Measurements from ENCODE around the gene NUP93.
"Not testable (repeated sequence)": the region's sequence is repeated elsewhere in the genome, so short reads cannot be mapped to it uniquely, and the experiment has no call there.

Gene NUP93

DNA sequence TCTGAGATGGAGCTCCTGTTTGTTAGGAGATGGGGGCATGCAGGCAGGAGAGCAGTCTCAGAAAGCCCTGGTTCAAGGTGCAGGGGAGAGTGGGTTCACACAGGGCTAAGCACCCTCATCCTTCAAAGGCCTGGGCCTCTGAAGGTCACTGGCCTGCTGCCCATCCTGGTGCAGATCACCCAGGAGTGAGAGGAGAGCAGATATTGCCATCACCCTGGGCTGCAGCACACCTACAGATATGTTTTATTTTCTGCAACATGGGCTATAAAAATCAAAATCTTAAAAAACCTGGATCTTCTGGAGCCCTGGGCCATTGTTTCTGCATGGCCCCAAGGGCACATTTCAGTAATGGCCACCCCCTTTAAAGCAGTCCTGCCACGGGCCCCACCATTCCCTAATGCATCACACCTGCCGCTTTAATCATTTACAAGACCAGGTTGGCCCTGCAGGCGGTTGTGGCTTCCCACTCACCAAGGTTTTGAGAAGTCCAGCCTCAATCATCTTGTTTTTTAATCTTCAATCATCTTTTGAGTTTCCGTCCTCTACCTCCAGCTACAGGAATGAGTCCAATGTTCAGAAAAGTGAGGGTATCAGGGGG lies 20.4 kb upstream of the NUP93 start:
- no peak for DNase-seq

DNA sequence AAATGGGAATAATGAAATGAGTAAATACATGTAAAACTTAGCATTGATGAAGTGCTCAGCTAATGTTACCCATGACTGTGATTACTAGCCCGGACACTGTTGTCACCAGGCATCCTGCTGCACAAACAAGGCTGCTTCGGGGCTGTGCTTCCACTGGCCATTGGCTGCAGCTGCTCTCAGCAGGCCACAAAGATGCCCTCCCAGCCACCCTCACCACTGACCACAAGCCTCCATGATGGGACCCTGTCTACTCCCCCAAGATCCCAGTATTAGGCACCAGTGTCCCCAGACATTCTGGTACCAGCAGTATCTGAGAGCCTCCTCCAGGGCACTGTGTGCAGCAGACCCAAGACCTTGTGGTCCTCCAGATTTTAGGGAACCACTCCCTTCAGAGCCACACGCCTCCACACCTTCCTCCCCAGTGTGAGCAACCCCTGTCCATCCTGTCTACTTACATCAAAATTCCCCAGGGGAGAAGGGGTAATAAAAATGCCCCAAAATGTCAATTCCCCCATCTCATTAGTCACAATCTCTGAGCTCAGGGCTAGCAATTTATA lies 19.7 kb upstream of the NUP93 start:
- no peak for DNase-seq

DNA sequence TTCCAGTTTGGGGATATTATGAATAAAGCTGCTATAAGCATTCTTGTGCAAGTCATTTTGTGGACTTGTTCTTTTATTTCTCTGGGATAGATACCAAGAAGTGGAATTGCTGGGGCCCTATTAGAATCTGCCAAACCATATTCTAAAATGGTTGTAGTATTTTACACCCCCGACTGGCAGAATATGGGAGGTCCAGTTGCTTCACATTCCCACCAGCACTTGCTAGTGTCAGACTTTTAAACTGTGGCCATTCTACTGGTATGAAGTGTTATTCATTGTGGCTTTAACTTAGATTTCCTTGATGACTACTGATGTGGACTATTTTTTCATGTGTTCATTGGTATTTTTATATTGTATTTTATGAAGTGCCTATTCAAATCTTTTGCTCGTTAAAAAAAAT lies 18.1 kb upstream of the NUP93 start:
- DNase-seq: no peak

DNA sequence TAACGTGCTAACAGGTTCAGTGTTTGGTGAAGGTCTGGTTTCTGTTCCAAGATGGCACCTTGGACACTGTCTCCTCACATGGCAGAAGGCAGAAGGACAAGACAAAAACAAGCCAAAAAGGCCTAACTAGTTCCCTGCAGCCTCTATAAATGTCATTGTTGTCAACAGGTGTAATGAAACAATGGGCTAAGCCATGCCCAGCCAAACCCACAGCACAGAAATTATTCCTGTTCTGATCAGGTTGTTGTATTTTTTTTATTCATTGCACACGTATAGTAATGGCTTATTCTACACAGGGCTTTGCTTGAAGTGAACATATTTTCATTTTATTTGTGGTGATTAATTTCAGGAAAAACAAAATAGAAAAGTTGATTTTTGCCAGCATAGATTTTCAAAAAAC lies 16.1 kb upstream of the NUP93 start:
- no peak for DNase-seq

DNA sequence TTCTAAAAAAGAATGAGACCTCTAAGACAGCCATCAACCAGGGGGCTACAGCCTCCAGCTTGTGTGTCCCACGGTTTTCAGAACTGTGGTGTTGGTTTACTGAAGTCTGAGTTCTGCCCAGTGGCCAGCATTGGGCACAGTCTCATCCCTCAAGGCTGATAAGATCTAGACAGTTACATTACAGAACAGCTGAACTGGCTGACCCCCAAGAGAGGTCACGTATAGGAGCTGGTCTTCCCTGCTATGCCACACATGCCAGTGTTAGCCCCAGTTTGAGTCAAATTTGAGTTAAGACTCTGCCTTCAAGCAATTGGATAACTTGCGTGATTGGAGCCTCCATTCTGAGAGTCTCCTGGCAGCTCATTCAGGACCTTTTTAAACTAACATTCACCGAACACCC lies 14.8 kb upstream of the NUP93 start:
- DNase-seq: no peak

DNA sequence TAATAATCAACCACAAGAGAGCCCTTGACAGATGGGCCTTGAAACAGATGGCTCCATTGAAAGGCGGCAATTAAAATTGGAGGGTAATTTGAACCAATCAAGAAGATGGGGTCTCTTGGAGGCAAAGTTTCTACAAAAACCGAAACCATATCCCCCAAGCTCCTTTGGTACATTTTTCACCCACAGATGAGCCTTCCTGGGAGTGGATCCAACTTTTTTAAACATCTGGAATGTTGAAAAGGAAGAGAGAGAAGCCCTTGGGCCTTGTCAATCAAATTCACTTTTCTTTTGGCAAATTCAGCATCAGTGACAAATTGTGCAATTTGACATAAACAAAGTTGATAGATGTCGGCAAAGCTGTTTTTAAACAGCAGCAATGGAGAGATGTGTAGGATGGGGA lies 13.2 kb upstream of the NUP93 start:
- DNase-seq: no peak

DNA sequence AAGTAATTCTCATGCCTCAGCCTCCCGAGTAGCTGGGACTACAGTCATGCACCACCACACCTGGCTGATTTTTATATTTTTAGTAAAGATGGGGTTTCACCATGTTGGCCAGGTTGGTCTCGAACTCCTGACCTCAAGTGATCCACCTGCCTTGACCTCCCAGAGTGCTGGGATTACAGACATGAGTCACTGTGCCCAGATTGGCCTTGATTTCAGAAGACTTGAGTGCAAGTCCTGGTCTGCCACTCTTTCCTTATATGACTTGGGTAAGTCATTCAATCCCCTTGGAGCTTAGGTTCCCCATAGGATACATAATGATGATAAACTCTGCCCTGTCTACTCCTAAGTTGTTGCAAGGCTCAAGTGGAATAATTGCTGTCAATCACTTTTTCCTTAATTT lies 12.4 kb upstream of the NUP93 start:
- DNase-seq: not testable (repeated sequence)

DNA sequence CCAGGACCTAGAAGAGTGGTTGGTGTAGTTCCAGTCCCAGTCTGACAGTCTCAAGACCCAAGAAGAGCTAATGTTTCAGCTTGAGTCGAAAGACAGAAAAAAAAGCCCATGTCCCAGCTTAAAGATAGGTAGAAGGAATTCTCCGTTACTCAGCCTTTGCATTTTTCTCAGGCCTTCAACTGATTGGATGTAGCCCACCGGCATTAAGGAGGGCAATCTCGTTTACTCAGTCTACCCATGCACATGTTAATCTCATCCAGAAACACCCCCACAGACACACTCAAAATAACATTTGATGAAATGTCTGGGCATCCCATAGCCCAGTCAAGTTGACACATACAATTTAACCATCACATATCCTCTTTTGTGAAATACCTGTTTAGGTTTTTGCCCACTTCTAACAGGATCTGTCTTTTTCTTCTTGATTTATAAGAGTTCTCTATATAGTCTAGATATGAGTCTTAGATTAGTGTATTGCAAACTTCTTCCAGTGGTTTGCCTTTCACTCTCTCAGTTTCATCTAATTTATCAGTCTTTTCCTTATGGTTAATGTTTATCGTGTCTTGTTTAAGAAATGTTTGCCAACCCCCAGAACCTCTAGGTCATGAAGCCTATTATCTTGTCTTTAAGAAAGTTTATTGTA lies 7.6 kb upstream of the NUP93 start:
- no peak for DNase-seq

DNA sequence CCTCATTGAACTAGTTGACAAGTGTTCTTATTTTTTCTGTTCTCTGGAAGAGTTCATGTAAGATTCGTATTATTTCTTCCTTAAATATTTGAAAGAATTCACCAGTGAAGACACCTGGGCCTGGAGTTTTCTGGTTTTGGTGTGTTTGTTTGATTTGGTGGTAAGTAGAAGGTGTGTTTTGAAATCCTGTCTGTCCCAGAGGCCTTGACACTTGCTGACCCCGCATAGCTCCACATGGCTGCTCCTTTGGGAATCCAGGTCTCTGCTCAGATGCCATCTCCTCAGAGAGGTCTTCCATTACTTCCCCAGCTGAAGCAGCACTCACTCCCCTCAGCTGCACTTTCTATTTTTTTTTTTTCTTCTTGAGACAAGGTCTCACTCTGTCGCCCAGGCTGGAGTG lies 5.7 kb upstream of the NUP93 start:
- DNase-seq: no peak

DNA sequence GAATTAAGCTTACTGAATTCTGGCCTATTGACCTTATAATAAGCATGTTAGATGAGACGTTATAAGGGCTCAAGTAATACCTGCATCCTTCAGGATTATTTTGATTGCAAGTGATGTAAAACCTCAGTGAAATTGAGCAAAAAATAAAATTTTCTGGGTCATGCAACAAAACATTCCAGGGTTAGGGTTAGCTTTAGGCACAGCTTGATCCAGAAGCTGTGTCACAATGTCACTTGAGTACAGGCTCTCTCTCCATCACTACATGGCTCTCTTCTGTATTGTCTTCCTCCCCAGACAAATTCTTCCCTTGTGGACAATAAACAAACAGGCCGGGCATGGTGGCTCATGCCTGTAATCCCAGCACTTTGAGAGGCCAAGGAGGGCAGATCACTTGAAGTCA lies 3.6 kb upstream of the NUP93 start:
- no peak for DNase-seq

DNA sequence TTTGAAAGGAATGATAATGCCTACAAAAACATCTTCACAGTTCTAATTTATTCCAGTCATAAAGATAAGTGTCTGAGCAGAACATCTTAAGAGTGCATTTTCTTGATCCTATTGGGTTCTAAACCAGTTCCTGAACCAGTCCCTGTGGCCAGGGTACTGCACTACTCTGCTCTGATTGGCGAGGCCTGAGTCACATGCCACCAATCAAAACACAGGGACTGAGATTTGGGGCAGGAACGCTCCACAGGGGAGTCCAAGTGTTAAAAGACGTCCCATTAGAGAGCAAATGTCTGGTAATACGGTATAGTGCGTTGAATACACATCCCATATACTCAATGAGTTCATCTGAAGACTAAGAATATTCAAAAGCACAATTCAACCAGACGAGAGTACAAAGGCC lies 3.0 kb upstream of the NUP93 start:
- no peak for DNase-seq

DNA sequence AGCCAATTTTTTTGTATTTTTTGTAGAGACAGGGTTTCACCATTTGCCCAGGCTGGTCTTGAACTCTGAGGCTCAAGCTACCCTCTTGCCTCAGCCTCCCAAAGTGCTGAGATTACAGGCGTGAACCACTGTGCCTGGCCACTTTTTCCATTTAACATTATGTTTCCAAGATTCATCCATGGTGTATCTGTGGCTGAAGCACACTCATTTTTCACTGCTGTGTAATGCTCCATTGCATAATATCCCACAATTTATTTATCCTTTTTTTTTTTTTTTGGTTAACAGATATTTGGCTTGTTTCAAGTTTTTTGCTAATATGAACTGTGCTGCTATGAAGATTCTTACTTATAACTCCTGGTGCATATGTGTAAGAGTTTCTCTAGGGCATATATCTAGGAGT lies 1.9 kb upstream of the NUP93 start:
- DNase-seq: no peak

DNA sequence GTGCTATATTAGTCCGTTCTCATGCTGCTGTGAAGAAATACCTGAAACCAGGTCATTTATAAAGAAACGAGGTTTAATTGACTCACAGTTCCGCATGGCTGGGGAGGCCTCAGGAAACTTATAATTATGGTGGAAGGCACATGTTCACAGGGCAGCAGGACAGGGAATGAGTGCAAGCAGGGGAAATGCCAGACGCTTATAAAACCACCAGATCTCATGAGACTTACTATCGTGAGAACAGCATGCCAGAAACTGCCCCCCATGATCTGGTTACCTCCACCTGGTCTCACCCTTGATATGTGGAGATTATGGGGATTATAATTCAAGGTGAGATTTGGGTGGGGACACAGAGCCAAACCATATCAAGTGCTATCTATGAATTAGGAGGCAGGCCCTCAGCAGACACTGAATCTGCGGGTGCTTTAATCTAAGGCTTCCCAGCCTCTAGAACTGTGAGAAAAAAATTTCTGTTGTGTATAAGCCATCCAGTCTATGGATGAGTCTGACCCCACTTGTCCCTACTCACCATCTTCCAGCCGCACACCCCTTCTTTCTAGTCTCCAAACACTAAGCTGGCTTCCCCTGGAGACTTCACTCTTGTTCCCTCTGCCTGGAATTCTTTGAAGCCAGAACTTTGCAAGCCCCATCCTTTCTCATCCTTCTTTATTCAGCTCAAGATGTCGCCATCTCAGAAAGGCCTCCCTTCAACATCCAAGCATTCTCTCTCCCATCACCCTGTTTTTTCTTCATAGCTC lies 772 bp upstream of the NUP93 start:
- no peak for DNase-seq

DNA sequence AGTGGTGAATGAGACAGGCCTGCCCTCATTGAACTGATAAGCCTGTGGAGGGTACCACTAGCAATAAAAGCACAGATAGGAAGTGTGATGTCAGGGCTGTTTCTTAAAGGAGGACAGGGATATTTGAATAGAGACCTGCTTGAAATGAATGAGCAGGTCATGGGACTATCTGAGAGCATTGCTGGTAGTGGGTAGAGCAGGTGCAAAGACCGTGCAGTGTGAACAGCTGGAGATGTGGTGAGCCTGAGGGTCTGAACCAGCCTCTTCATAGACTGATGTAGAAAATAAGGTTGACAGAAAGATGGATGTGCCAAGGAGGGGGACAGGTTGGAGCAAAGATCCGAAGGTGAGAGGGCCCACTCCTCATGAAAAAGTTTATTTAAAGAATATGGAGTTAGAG lies 2.4 kb downstream of the NUP93 start:
- no peak for DNase-seq

DNA sequence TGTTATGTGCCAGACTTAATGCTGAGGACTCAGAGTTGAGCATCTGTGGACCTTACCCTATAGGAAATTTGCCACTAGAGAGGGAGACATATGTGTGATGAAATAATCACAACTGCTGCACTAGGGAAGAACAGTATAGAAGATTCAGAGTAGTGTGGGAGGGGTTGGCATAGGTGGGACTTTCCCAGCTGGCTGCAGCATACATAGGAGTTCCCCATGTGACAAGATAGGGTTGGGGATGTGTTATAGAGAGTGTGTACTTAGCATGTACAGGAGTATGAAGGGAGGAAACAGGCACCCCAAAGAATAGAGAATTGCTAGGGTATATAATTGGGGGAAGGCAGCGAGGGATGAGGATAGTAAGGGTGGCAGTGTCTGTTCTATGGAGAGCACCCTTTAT lies 2.9 kb downstream of the NUP93 start:
- no peak for DNase-seq

DNA sequence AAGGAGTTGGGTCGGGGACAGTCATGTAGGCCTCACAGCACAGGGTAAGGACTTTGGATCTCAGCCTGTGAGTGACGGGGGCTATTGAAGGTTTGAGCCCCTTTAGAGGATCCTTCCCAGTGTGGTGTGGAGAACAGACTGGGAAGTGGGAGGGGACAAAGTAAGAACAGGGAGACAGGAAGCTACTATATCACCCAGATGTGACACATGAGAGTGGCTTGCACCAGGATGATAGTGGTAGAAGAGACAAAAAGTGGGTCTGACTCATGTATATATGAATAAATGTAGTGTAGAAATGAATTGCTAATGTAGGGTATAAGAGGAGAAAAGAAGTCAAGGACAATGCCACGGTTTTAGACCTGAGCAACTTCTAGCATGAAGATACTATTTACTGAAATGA lies 4.5 kb downstream of the NUP93 start:
- DNase-seq: no peak

DNA sequence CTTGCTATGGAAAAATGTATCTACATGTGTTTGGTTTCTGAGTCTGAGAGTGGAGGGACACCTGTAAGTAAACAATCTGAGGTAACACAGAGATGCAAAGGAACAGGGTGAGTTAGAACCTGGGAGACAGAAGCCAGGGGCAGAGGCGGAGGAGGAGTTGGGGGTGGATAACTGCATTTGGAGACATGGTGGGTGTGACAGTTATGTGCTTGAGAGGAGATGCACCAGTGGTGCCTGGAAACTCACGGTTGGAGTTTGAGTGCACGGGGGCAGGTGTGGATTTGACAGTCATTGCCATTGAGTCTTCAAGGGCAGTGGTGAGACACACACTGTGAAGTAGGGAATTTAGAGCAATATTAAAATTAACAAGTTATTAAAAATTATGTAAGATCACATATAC lies 6.5 kb downstream of the NUP93 start:
- no peak for DNase-seq

DNA sequence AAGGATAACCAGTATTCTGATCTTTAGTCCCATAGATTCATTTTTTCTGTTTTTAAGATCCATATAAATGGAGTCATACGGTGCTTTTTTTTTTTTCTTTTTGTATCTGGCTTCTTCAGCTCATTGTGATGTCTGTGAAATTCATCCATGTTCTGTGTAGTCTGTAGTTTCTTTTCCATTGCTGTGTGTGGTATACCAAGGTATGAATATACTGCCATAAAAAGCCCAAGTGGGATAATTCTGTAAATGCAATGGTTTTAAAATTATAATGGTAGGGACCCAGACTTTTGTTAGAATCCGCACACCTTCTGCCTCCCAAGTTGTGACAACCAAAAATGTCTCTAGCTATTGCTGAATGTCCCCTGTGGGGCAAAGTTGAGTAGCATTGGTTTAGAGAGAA lies 7.6 kb downstream of the NUP93 start:
- DNase-seq: no peak

DNA sequence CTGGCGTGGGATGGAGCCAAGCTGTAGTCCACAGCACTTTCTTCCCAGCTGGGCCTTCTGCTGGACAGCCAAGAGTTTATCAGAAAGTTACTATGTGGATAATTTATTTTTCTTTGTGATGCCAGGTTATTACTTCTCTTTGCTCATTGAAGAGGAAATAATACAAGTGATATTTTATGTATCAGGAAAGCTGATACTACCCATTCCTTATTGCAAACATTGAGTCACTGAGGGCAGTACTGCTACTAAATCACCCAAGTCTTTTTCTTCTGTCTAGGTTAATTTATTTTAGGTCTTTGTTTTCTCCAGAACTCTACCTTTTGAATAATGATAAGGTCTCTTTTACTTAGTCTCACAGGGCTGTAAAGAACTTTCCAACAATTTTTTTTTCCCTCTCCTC lies 8.3 kb downstream of the NUP93 start:
- DNase-seq: no peak

DNA sequence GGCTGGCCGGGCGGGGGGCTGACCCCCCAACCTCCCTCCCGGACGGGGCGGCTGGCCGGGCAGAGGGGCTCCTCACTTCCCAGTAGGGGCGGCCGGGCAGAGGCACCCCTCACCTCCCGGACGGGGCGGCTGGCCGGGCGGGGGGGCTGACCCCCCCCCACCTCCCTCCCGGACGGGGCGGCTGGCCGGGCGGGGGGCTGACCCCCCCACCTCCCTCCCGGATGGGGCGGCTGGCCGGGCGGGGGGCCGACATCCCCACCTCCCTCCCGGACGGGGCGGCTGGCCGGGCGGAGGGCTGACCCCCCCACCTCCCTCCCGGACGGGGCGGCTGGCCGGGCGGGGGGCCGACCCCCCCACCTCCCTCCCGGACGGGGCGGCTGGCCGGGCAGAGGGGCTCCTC lies 9.4 kb downstream of the NUP93 start:
- not testable (repeated sequence) for DNase-seq

DNA sequence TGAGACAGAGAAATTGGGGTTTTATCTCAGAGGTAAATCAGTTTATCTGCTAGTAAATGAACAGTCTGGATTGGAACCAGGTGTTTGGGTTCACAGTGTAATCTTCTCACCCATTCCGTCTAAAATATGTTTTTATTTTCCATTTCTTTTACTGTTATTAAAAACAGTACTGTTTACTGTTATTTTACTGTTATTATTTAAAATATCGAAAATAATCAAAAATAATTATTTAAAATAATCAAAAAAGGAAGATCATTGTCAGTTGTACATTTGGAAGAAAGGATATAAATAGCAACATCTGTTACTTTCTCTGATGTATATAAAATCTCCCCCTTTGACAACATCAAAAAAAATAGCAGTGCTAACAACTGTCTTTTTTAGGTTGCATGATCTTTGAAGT lies 11.5 kb downstream of the NUP93 start:
- DNase-seq: no peak

DNA sequence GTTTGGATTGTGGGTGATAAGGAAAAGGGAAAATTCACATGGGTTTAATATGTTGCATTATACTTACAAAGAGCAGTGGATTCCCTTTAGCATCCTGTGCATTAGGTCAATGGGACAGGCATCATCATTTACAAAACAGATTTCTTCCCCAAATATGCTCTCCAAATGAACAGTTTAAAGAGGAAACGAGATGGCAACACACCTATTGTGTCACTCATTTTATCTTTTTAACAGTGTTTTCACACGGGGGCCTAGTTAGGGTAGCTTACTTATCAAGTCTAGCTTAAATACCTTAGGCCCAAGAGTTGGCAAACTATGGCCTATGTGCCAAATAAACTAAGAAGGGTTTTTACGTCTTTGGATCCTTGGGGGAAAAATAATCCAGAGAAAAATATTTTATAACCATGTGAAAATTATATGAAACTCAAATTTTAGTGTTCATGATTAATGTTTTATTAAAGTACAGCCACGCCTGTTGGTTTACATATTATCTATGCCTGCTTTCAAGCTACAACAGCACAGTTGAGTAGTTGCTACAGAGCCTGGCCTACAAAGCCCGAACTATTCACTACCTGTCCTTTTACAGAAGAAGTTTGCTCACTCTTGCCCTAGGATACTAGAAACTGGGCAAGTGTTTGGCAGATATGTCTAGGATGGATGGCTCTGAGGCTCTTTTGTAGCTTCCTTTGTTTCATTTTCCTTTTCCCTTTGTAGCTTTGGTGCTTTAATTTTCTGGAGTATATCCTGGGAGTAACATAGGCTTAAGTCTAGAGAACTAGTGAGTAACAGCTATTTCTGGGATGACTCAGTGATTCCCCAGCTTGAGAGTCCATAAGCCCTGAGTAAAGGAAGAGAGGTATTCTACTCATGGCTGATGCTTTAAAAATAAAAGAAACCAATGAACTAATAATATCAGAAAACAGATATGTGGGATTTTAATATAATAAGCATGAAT lies 12.4 kb downstream of the NUP93 start:
- DNase-seq: no peak

DNA sequence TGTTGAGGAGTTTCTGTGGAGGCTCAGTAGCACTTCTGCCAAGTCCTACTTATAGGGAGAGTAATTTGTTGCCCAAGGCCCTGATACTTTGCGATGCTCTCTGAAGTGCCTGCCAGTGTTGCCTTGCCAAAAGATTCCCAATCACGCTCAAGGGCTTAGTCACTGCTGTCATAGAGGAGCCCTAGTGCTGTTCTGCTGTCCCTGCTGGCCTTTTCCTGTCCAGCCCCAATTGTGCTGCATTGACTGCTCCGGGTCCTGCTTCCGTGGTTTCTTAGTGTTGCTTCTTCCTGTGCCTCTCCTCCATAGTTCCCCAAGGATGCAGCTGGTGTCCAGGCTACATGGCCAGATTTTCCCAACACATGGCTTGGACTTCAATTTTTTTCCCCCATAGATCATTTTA lies 13.9 kb downstream of the NUP93 start:
- no peak for DNase-seq

All from effector CD8-positive, alpha-beta T cell (primary cell).